Muscle of leg (tissue), 11 donors: ENCODE data around the gene FAM180A. TPM values are rescaled to one million over a fixed set of nuclear protein-coding genes. Genes with fewer than 3 reads are reported as not detected.
A peak's percentile ranks its signal among the peaks of the same experiment; 100 is the strongest.

Source experiments
- DNase-seq: peaks from one replicate; pipeline ENCODE4 v3.0.0; 2013
- H3K27ac ChIP-seq: one replicate; pipeline ENCODE4 v1.5.1; 2013; ENCODE audit warnings: mild to moderate bottlenecking, low read length, control low read depth
- H3K27me3 ChIP-seq: one replicate; pipeline ENCODE4 v1.6.1; 2013; ENCODE audit warnings: low read length; ENCODE audit not compliant: control insufficient read depth, insufficient read depth
- H3K36me3 ChIP-seq: one replicate; pipeline ENCODE4 v1.6.1; 2013; ENCODE audit warnings: low read length; ENCODE audit not compliant: control insufficient read depth, insufficient read depth
- H3K4me1 ChIP-seq: one replicate; pipeline ENCODE4 v1.6.1; 2013; ENCODE audit warnings: low read length; ENCODE audit not compliant: control insufficient read depth, insufficient read depth
- H3K4me3 ChIP-seq: one replicate; pipeline ENCODE4 v1.5.1; 2013; ENCODE audit warnings: low read length, control low read depth
- H3K9me3 ChIP-seq: replicated peaks from 2 replicates; pipeline ENCODE4 v1.6.1; 2013; ENCODE audit warnings: low read depth, low read length; ENCODE audit not compliant: control insufficient read depth
- WGBS: methylation state at CpG from one replicate; pipeline ENCODE4 v1.1.5; 2013; ENCODE audit warnings: missing lambda C conversion rate; ENCODE audit not compliant: insufficient coverage; 5-methylcytosine and 5-hydroxymethylcytosine counted together
- polyA plus RNA-seq, 8 donors: library from polyadenylated mRNA; unstranded; fragments of 120-200 nt; gene quantifications; one replicate each; pipeline versions ENCODE4 v1.2.1 to v1.2.3, GENCODE V29; 2013; ENCODE audit warnings: inconsistent platforms in 1 of 8, low replicate concordance in 1 of 8; ENCODE audit not compliant: insufficient read length in 8 of 8, insufficient read depth in 1 of 8
- total RNA-seq: library from RNA; stranded (reverse); fragments of 120-200 nt; gene quantifications from one replicate; pipeline ENCODE4 v1.2.4, GENCODE V29; 2013

FAM180A gene
- total and polyA plus RNA-seq, 9 donors = 0.17 to 0.96 (median 0.35) TPM; not detected in 1

DNA sequence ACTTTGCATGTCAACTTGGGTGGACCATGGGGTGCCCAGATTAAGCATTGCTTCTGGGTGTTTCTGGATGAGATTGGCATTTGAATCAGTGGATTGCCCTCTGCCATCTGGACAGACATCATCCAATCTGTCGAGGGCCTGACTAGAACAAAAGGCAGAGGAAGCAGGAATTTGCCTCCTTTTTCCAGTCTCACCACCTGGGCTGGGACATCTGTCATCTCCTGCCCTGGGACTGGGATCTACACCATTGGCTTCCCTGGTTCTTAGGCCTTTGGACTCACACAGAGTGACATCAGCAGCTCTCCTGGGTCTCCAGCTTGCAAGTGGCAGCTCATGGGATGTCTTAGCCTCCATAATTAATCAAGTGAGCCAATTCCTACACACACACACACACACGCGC lies 30.9 kb downstream of the FAM180A start:
- no peak for DNase-seq
- no peaks in the 10 kb centered on the region for H3K9me3 ChIP-seq
- no peaks in the 10 kb centered on the region for H3K36me3 ChIP-seq
- H3K27ac ChIP-seq = no peak overlapping the region
- peaks cover 37% of the 10 kb centered on the region for H3K27me3 ChIP-seq
- 71% methylated on average over 1 of the region's 3 CpGs for WGBS
- peaks cover 4% of the 10 kb centered on the region for H3K4me1 ChIP-seq
- H3K4me3 ChIP-seq = no peak overlapping the region

DNA sequence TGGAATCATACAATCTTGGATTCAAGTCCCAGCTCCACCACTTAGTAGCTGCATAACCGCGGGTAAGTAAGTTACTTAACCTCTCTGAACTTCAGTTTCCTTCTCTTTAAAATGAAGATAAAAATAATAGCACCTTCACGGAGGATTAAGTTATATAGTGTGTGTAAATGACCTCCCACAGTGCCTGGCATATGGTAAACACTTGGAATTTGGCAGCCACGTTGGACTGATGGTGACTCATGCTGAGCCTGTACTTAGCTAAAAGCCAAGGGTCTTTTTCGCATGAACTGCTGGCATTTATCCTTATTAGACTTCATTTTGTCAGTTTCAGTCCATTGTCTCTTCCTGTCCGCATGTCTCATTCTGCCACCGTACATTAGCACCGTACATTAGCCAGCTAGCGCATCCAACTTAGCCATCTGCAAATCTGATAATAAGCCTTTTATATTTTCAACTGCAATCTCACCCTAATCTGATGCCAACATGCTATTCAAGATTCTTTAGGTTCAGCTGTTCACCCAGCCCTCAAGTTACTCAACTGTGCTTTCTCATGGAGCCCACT lies 31.9 kb downstream of the FAM180A start:
- Histone ChIP-seq H3K4me1 (peaks cover 4% of the 10 kb centered on the region), H3K36me3 (no peaks in the 10 kb centered on the region), H3K27ac (no peak overlapping the region), H3K4me3 (no peak overlapping the region), H3K27me3 (peaks cover 41% of the 10 kb centered on the region), H3K9me3 (no peaks in the 10 kb centered on the region)
- WGBS = 62% methylated on average over 6 of the region's 9 CpGs
- peak; percentile 71 for DNase-seq

DNA sequence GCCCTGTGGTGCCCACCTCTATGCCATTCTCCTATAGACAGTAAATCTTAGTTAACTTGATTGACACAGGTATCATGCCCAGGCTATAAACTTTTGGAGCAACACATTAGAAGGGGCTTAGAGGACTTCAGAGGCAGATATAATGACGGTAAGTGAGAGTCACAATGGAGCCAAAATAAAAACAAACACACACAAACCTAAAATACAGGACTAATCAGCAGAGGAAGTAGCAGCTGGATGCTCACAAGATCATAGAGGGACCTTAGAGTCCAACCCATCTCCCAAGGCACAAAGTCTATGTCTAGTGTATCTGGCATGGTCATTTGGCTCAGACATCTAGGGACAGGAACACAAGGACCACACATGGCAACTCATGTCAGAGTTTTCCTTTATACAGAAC lies 32.9 kb downstream of the FAM180A start:
- H3K4me3 ChIP-seq = no peak overlapping the region
- no peaks in the 10 kb centered on the region for H3K9me3 ChIP-seq
- no peaks in the 10 kb centered on the region for H3K36me3 ChIP-seq
- H3K27me3 ChIP-seq = peaks cover 42% of the 10 kb centered on the region
- peaks cover 4% of the 10 kb centered on the region for H3K4me1 ChIP-seq
- no CpG with 5 or more reads among the region's 1 CpG for WGBS
- H3K27ac ChIP-seq = no peak overlapping the region
- DNase-seq = no peak

GRCh38 chr7:135715055-135715522 lies 33.5 kb downstream of the FAM180A start:
- DNase-seq = no peak
- 95% methylated on average over 4 of the region's 5 CpGs for whole genome bisulfite sequencing
- Histone ChIP-seq H3K4me3 (no peak overlapping the region), H3K36me3 (no peaks in the 10 kb centered on the region), H3K4me1 (peaks cover 4% of the 10 kb centered on the region), H3K9me3 (no peaks in the 10 kb centered on the region), H3K27me3 (peaks cover 41% of the 10 kb centered on the region), H3K27ac (no peak overlapping the region)

GRCh38 chr7:135714534-135715009 lies 34.0 kb downstream of the FAM180A start:
- no peak for DNase-seq
- no peak overlapping the region for H3K4me3 ChIP-seq
- 66% methylated on average over 19 of the region's 20 CpGs for WGBS
- peaks cover 4% of the 10 kb centered on the region for H3K4me1 ChIP-seq
- peaks cover 41% of the 10 kb centered on the region for H3K27me3 ChIP-seq
- H3K36me3 ChIP-seq = no peaks in the 10 kb centered on the region
- no peak overlapping the region for H3K27ac ChIP-seq
- H3K9me3 ChIP-seq = no peaks in the 10 kb centered on the region

GRCh38 chr7:135713836-135714470 lies 34.7 kb downstream of the FAM180A start:
- peaks cover 4% of the 10 kb centered on the region for H3K4me1 ChIP-seq
- DNase-seq = no peak
- no peak overlapping the region for H3K27ac ChIP-seq
- H3K4me3 ChIP-seq = no peak overlapping the region
- no peaks in the 10 kb centered on the region for H3K36me3 ChIP-seq
- WGBS = 59% methylated on average over 2 of the region's 4 CpGs
- H3K9me3 ChIP-seq = no peaks in the 10 kb centered on the region
- peaks cover 39% of the 10 kb centered on the region for H3K27me3 ChIP-seq

- Histone ChIP-seq H3K9me3 (no peaks in the 10 kb centered on the region), H3K27me3 (peaks cover 37% of the 10 kb centered on the region), H3K27ac (no peak overlapping the region), H3K4me1 (peaks cover 3% of the 10 kb centered on the region), H3K36me3 (no peaks in the 10 kb centered on the region), H3K4me3 (no peak overlapping the region)
- no peak for DNase-seq
- 35% methylated on average over 2 of the region's 7 CpGs for WGBS
Observed at GRCh38 chr7:135712796-135713195, 35.8 kb downstream of the FAM180A start.

GRCh38 chr7:135712182-135712782 lies 36.3 kb downstream of the FAM180A start:
- H3K27ac ChIP-seq = no peak overlapping the region
- H3K4me3 ChIP-seq = no peak overlapping the region
- DNase-seq = no peak
- H3K4me1 ChIP-seq = no peaks in the 10 kb centered on the region
- no peaks in the 10 kb centered on the region for H3K36me3 ChIP-seq
- H3K9me3 ChIP-seq = no peaks in the 10 kb centered on the region
- peaks cover 36% of the 10 kb centered on the region for H3K27me3 ChIP-seq
- 30% methylated on average over 2 of the region's 4 CpGs for WGBS

- no peaks in the 10 kb centered on the region for H3K36me3 ChIP-seq
- no peak for DNase-seq
- WGBS = 47% methylated on average over 8 of the region's 8 CpGs
- H3K27ac ChIP-seq = no peak overlapping the region
- H3K9me3 ChIP-seq = no peaks in the 10 kb centered on the region
- no peaks in the 10 kb centered on the region for H3K4me1 ChIP-seq
- no peak overlapping the region for H3K4me3 ChIP-seq
- H3K27me3 ChIP-seq = peaks cover 36% of the 10 kb centered on the region
Observed at GRCh38 chr7:135711139-135711469, 37.5 kb downstream of the FAM180A start.

DNA sequence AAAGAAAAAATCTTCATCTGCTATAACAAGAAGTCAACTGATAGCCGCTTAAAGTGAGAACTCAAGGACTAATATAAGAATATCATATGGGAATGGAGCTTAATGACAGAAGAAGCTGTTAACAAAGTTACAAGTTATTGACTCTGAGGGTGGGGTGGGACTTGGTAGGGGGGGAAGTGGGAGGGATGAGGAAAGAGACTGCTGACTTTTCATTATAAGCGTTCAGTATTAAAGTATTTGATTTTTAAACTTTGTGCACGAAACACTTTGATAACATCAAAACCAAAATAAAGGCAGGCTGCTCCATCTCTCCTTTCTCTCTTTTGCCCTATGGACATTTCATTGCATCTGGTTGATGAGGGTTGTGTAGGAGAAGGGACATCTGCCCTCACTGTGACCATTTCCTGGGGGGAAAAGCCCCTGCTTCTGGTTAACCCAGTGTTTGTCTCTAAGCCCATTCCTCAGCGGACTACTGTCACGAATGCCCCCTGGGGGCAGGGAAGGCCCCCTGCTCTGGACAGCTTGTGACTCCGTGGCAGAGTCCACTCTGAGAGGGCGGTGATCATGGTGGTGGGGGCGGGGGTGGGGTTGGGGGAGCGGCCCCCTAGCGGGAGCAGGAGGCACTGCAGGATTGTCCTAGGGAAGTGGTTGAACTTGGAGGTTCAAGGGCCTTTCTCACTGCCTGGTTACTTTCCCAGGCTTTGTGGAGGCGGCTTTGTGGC lies 38.0 kb downstream of the FAM180A start:
- H3K4me3 ChIP-seq = no peak overlapping the region
- no peak for DNase-seq
- WGBS = 0% methylated on average over 1 of the region's 11 CpGs
- H3K36me3 ChIP-seq = no peaks in the 10 kb centered on the region
- H3K27ac ChIP-seq = no peak overlapping the region
- H3K4me1 ChIP-seq = no peaks in the 10 kb centered on the region
- H3K27me3 ChIP-seq = peaks cover 36% of the 10 kb centered on the region
- H3K9me3 ChIP-seq = no peaks in the 10 kb centered on the region
